Natural killer cell (primary cell): ENCODE data around the gene TSPAN17. TPM values are rescaled to one million over a fixed set of nuclear protein-coding genes. Genes with fewer than 3 reads are reported as not detected.

Source experiments
- ATAC-seq, 3 donors: fragments of 150-1000 bp in 2 of 3; fragments of 200-7000 bp in 1 of 3; cut with Tn5 transposase; 1 replicate in 1 of 3; 2 replicates in 2 of 3; pipeline ENCODE4 v1.10.0; 2021; ENCODE audit warnings: mild to moderate bottlenecking in 2 of 3, moderate library complexity in 2 of 3
- DNase-seq, 2 donors: peaks; one replicate each; pipeline versions ENCODE4 v3.0.0 to v3.0.0-alpha.2; 2013 to 2021; ENCODE audit warnings: mixed read lengths in 1 of 2
- H3K27ac ChIP-seq: one replicate; pipeline ENCODE4 v1.5.1; 2013; ENCODE audit warnings: mild to moderate bottlenecking, low read length
- H3K27me3 ChIP-seq: one replicate; pipeline ENCODE4 v1.6.1; 2013; ENCODE audit warnings: low read length; ENCODE audit not compliant: control insufficient read depth, insufficient read depth
- H3K36me3 ChIP-seq: one replicate; pipeline ENCODE4 v1.6.1; 2013; ENCODE audit warnings: low read length; ENCODE audit not compliant: control insufficient read depth, insufficient read depth
- H3K4me1 ChIP-seq: one replicate; pipeline ENCODE4 v1.6.1; 2013; ENCODE audit warnings: low read length; ENCODE audit not compliant: control insufficient read depth, insufficient read depth
- H3K4me3 ChIP-seq: one replicate; pipeline ENCODE4 v1.5.1; 2013; ENCODE audit warnings: low read length
- H3K9me3 ChIP-seq: one replicate; pipeline ENCODE4 v1.6.1; 2013; ENCODE audit warnings: low read length; ENCODE audit not compliant: control insufficient read depth, insufficient read depth
- H3K27ac Mint-ChIP-seq, 2 donors: one replicate each; pipeline ENCODE4 v1.8.0; 2022; ENCODE audit warnings: mild to moderate bottlenecking in 2 of 2, mixed read lengths in 2 of 2, moderate library complexity in 1 of 2
- H3K27me3 Mint-ChIP-seq, 2 donors: one replicate each; pipeline ENCODE4 v1.8.0; 2022; ENCODE audit warnings: low read depth in 2 of 2, mixed read lengths in 2 of 2
- H3K36me3 Mint-ChIP-seq: one replicate; pipeline ENCODE4 v1.8.0; 2022; ENCODE audit warnings: mixed read lengths
- H3K4me1 Mint-ChIP-seq, 2 donors: one replicate each; pipeline ENCODE4 v1.8.0; 2022; ENCODE audit warnings: mixed read lengths in 2 of 2
- H3K4me3 Mint-ChIP-seq: one replicate; pipeline ENCODE4 v1.8.0; 2022; ENCODE audit warnings: mild to moderate bottlenecking, moderate library complexity, mixed read lengths
- H3K9me3 Mint-ChIP-seq, 2 donors: one replicate each; pipeline ENCODE4 v1.8.0; 2022; ENCODE audit warnings: mixed read lengths in 2 of 2
- WGBS: methylation state at CpG from one replicate; pipeline ENCODE4 v1.1.7; 2013; ENCODE audit warnings: missing lambda C conversion rate; ENCODE audit not compliant: insufficient coverage; 5-methylcytosine and 5-hydroxymethylcytosine counted together
- intact Hi-C: fragments of 100-400 bp; cut with micrococcal nuclease; formaldehyde crosslinking; loops from one replicate; pipeline ENCODE4 v1.14.2; 2022
- total RNA-seq, 4 donors: library from RNA; stranded (reverse); fragments of 120-200 nt in 1 of 4; gene quantifications; one replicate each; pipeline versions ENCODE4 v1.2.3 to v1.2.4, GENCODE V29; 2013 to 2022
- TF ChIP-seq, protein P1 (sequence below): fragments of 200-600 bp; IDR thresholded peaks from one replicate; pipeline ENCODE4 v1.8.0; 2022; ENCODE audit warnings: antibody characterized with exemption

The TSPAN17 gene
- total RNA-seq, 3 donors from 2014 or later (not counting 1 experiment from before 2014, with no cell fraction given) = 24.1 to 29.4 (median 24.6) TPM

DNA sequence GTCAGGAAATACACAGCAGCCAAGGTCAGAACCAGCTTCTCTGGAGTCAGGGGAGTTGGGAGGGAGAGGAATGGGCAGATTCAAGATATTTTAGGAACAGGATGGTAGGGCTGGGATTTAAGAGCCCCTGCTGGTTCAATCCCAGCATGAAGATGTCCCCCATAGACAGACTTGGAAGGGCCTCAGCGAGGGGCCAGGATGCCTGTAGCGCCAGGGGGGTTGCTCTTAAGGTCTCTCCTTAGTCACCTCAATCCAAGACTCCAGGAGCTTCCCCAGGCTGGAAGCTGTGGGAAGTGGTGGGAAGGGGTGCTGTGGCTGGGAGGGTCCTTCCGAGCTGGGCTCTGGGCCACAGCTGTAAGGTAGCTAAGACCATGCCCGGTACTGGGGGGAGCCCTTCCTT, 8.1 kb upstream of the TSPAN17 start:
- H3K4me1 Mint-ChIP-seq = no peaks in the 10 kb centered on the region
- no peak for ATAC-seq
- DNase-seq = no peak
- no peaks in the 10 kb centered on the region for H3K9me3 ChIP-seq
- 63% methylated on average over 3 of the region's 4 CpGs for WGBS
- no peak overlapping the region for H3K27ac Mint-ChIP-seq
- no peaks in the 10 kb centered on the region for H3K4me1 ChIP-seq
- H3K9me3 Mint-ChIP-seq = no peaks in the 10 kb centered on the region
- no peaks in the 10 kb centered on the region for H3K36me3 Mint-ChIP-seq
- no peak overlapping the region for H3K27ac ChIP-seq
- H3K4me3 Mint-ChIP-seq = no peak overlapping the region
- H3K27me3 ChIP-seq = peaks cover 6% of the 10 kb centered on the region
- H3K36me3 ChIP-seq = no peaks in the 10 kb centered on the region
- peaks cover 17 to 25% of the 10 kb centered on the region in 2 donors for H3K27me3 Mint-ChIP-seq
- intact Hi-C loops = no loop called here
- TF ChIP-seq, protein P1, sequence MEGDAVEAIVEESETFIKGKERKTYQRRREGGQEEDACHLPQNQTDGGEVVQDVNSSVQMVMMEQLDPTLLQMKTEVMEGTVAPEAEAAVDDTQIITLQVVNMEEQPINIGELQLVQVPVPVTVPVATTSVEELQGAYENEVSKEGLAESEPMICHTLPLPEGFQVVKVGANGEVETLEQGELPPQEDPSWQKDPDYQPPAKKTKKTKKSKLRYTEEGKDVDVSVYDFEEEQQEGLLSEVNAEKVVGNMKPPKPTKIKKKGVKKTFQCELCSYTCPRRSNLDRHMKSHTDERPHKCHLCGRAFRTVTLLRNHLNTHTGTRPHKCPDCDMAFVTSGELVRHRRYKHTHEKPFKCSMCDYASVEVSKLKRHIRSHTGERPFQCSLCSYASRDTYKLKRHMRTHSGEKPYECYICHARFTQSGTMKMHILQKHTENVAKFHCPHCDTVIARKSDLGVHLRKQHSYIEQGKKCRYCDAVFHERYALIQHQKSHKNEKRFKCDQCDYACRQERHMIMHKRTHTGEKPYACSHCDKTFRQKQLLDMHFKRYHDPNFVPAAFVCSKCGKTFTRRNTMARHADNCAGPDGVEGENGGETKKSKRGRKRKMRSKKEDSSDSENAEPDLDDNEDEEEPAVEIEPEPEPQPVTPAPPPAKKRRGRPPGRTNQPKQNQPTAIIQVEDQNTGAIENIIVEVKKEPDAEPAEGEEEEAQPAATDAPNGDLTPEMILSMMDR = no peak
- H3K4me3 ChIP-seq = no peak overlapping the region

- 80% methylated on average over 4 of the region's 4 CpGs for WGBS
- H3K27me3 ChIP-seq = peaks cover 6% of the 10 kb centered on the region
- no peaks in the 10 kb centered on the region for H3K9me3 ChIP-seq
- H3K27me3 Mint-ChIP-seq = peaks cover 13 to 19% of the 10 kb centered on the region in 2 donors
- H3K4me1 ChIP-seq = no peaks in the 10 kb centered on the region
- ATAC-seq = no peak
- no peak overlapping the region for H3K4me3 Mint-ChIP-seq
- H3K9me3 Mint-ChIP-seq = no peaks in the 10 kb centered on the region
- H3K4me1 Mint-ChIP-seq = no peaks in the 10 kb centered on the region
- TF ChIP-seq, protein P1 = no peak
- no peak overlapping the region for H3K4me3 ChIP-seq
- intact Hi-C loops = no loop called here
- H3K36me3 ChIP-seq = no peaks in the 10 kb centered on the region
- no peaks in the 10 kb centered on the region for H3K36me3 Mint-ChIP-seq
- no peak overlapping the region for H3K27ac Mint-ChIP-seq
- H3K27ac ChIP-seq = no peak overlapping the region
- DNase-seq = no peak
These were observed 7.3 kb upstream of the TSPAN17 start for GRCh38 chr5:176639981-176640380.

DNA sequence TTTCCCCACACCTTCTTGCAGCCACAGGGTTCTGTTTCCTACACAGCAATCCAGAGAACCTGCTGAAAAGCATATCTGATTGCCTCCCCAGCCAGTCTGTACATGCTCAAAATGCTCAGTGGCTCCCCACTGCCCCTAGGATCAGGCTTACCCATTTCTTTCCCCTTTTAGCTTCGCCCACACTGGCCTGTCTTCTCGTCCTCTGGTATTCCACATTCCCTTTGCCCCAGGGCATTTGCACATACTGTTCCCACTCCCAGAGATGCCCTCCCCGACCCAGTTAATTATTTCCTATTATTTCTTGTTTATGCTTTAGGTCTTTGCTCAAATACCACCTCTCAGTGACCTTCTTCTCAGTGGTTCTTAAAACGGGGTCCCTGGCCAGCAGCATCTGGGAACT, 6.7 kb upstream of the TSPAN17 start:
- no peak overlapping the region for H3K4me3 Mint-ChIP-seq
- intact Hi-C loops = no loop called here
- 85% methylated on average over 4 of the region's 4 CpGs for WGBS

More for the DNA sequence above, 6.7 kb upstream of the TSPAN17 start:
- H3K27me3 Mint-ChIP-seq = peaks cover 9 to 15% of the 10 kb centered on the region in 2 donors
- Histone ChIP-seq H3K27me3 (no peaks in the 10 kb centered on the region), H3K9me3 (no peaks in the 10 kb centered on the region), H3K27ac (no peak overlapping the region), H3K4me1 (no peaks in the 10 kb centered on the region), H3K4me3 (no peak overlapping the region), H3K36me3 (no peaks in the 10 kb centered on the region)
- H3K9me3 Mint-ChIP-seq = no peaks in the 10 kb centered on the region
- H3K4me1 Mint-ChIP-seq = no peaks in the 10 kb centered on the region
- H3K36me3 Mint-ChIP-seq = no peaks in the 10 kb centered on the region
- no peak overlapping the region for H3K27ac Mint-ChIP-seq
- TF ChIP-seq, protein P1 = no peak
- DNase-seq (no peak), ATAC-seq (no peak)
